Right renal pelvis (tissue), 4 donors: ENCODE measurements around the gene DMXL2. TPM values are rescaled to one million over a fixed set of nuclear protein-coding genes. Genes with fewer than 3 reads are reported as not detected.
A peak's percentile ranks its signal among the peaks of the same experiment; 100 is the strongest.
"Not testable (repeated sequence)": the region's sequence is repeated elsewhere in the genome, so short reads cannot be mapped to it uniquely, and the experiment has no call there.

Source experiments
- DNase-seq, 4 donors: peaks; one replicate each; pipeline ENCODE4 v3.0.0-alpha.2; 2013; ENCODE audit warnings: low read depth in 4 of 4, low spot score in 3 of 4, missing footprints in 1 of 4
- polyA plus RNA-seq, 4 donors: library from polyadenylated mRNA; unstranded; fragments of 120-200 nt; gene quantifications; one replicate each; pipeline ENCODE4 v1.2.1, GENCODE V29; 2013; ENCODE audit not compliant: insufficient read length in 4 of 4

DMXL2 gene
- polyA plus RNA-seq, 4 donors, result 47.1 to 67.5 (median 53.4) TPM

- no peak for DNase-seq
These were observed 2.7 kb upstream of the DMXL2 start for GRCh38 chr15:51625236-51625635.

- DNase-seq, result no peak
These were observed 1.5 kb upstream of the DMXL2 start for GRCh38 chr15:51624022-51624421.

- DNase-seq, result no peak
These were observed 891 bp upstream of the DMXL2 start for GRCh38 chr15:51623386-51623938.

GRCh38 chr15:51621936-51622603 is 501 bp downstream of the DMXL2 start:
- peak in 2 of 4 donors; percentile 27 to 59 for DNase-seq

GRCh38 chr15:51621155-51621765 is 1.3 kb downstream of the DMXL2 start:
- no peak for DNase-seq

DNA sequence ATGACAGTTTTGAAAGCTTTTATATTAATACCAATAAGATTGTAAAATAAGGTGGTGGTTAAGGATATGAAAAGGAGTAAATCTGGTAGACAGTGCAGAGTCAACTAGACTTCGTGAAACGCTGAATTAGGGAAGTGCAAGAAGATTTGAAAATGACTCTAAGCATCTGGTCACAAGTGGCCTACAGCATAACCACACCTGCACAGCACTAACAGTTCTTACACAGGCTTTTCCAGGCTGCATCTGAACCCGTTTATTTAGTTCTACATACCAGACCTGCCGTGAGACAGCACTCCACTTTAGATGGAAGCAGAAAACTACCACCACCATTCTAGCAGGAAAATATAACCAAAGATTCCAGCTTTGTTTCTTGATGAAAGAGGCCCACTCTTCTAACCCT is 1.9 kb downstream of the DMXL2 start:
- no peak for DNase-seq

DNA sequence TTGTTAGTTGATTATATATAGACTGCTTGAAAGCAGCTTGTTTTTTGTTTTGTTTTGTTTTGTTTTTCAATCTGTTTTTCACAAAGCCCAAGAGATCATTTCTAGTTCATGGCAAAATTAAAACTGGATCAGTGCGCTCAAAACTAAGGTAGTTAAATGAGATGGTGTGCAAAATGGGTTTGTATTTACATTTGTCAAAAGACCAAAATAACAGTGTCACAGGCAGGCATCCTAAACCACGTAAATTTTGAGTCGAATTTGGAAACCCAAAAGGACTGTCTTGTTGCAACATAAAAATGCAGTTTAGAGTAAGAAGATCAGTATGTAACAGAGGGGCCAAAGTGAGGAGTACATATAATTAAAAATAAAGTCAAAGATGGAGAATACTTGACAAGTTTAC is 2.4 kb downstream of the DMXL2 start:
- DNase-seq, result no peak

- no peak for DNase-seq
These were observed 3.1 kb downstream of the DMXL2 start for GRCh38 chr15:51619331-51620035.

DNA sequence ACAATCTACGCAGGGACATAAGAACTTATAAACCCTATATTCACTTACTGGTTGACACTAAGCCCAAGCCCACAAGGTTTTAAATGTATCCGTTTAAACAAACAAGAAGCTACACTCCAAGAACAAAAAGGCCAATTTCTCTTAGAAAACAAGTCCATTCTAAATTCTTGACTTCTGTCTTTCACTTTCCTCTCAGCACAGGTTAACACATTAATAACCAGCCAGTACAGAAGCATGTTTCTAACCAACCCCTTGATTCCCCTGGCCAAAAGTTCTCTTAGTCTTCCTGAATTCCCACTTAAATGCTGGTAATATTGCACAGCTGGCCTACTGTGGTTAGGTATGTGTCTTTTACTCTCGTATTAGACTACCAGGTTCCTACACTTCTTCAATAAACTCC is 4.7 kb downstream of the DMXL2 start:
- no peak for DNase-seq

GRCh38 chr15:51613951-51614350 is 8.6 kb downstream of the DMXL2 start:
- DNase-seq, result no peak

DNA sequence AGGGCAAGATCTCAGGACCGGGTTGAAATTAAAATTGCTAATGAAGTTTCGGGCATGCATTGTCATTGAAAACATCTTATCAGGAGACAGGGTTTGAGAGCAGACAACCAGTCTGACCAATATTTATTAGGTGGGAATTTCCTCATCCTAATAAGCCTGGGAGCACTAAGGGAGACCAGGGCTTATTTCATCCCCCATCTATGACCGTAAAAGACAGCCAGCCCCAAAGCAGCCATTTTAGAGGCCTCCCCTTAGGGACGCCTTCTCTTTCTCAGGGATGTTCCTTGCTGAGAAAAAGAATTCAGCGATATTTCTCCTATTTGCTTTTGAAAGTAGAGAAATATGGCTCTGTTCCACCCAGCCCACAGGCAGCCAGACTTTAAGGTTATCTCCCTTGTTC is 9.9 kb downstream of the DMXL2 start:
- not testable (repeated sequence) for DNase-seq

GRCh38 chr15:51603462-51603948 is 19.1 kb downstream of the DMXL2 start:
- DNase-seq, result not testable (repeated sequence)

DNA sequence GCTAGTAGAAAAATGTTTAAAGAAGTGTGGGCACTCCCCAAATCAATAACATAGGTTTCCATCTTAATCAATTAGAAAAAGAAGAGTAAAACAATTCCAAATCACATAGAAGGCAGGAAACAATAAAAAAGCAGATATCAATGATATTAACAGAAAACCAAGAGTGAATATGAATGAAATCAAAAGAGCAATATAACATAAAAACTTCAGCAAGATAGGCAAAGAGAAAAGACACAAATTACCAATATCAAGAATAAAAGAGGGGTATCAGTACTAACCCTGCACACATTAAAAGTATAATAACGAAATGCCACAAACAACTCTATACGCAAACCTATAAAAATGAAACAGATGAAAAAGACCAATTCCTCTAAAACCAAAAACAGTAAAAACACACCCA is 19.6 kb downstream of the DMXL2 start:
- no peak for DNase-seq

GRCh38 chr15:51602484-51602883 is 20.1 kb downstream of the DMXL2 start:
- no peak for DNase-seq

GRCh38 chr15:51601801-51602200 is 20.8 kb downstream of the DMXL2 start:
- no peak for DNase-seq

DNA sequence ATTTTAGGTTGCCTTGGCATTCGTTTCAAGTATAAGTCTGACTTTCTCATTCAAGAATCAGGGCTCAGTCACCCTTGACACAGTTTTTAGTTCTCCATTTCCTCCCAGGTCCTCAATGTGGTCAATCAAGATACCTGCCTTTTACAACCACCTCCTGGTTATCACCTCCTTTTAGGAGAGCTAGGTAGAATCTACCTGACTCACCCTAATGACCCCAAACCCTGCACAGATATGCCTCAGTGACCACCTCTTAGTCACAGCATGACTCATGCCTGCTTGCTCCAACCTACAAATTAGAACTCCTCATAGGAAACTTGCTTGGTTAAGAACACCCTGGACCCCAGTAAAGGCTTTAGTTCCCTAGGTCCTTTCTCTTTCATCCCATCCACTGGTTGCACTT is 22.5 kb downstream of the DMXL2 start:
- DNase-seq, result no peak

DNA sequence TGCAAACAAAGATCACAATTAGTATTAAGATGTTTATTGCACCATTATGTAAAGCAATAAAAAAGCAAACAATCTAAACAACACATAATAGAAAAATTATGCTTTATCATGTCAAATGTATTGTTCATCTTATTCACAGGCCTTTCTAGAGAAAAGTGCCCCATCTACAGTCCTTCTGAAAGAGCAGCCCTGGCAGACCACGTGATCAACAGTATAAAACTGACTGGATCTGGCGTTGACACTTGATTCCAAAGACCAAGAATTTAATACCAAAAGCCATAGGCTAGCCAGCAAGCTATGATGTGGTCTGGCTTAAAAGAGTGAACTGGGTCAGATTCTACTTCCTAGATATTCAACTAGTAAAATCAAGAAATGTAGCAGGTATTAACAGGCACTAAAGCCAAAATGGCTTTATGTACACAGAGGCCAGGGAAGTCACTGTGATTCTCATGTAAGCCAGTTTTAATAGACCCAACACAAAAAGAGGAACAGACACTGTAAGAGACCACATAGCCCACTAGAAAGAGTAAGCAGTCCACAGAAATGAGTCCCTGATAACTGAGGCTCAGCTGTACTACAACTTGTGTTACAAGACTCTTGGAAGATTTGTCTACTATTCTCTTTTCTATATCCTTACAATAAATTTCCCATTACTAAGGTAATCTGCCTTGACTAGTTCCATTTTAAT is 32.5 kb downstream of the DMXL2 start:
- no peak for DNase-seq

- DNase-seq, result no peak
These were observed 33.6 kb downstream of the DMXL2 start for GRCh38 chr15:51588966-51589365.

DNA sequence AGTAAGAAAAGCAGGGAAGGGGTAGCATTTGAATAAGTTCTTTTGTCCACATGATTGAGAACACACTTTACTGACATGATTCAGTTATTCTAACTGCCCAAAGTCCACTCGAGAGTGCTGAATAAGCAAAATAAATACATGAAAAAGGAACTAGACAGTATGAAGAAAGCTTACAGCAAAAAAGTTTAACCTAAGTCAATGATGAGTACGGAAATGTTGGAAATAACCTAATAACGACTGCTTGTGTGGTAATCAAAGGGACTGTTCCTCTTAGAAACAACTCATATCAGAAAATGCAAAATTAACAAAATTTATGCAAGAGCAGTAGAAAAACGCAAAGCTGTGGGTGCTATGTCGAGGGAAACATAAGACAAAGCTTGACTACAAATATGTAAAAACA is 36.6 kb downstream of the DMXL2 start:
- no peak for DNase-seq

DNA sequence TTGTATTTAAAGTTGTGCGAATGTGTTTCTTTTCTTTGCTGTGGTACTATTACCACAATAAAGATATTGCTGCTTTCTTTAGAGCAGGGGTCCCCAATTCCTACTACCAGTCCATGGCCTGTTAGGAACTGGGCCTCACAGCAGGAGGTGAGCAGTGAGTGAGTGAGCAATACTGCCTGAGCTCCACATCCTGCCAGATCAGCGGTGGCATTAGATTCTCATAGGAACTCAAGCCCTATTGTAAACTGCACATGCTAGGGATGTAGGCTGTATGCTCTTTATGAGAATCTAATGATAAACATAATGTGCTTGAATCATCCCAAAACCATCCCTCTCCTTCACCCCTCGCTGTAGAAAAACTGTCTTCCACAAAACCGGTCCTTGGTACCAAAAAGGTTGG is 41.6 kb downstream of the DMXL2 start:
- no peak for DNase-seq

- no peak for DNase-seq
These were observed 42.2 kb downstream of the DMXL2 start for GRCh38 chr15:51580385-51580784.
